Neural cell (in vitro differentiated cells): ENCODE results near the gene CABP1.

Experiments used
- CTCF ChIP-seq: fragments of 450-650 bp; IDR thresholded peaks from 2 replicates; pipeline ENCODE4 v1.5.1; 2014; ENCODE audit warnings: antibody characterized with exemption, mild to moderate bottlenecking, moderate library complexity; ENCODE audit not compliant: poor library complexity, severe bottlenecking
- EZH2 ChIP-seq: fragments of 200-600, 300-800 bp; shearing (Covaris generic), sonication (generic); IDR thresholded peaks from 2 replicates; pipeline ENCODE4 v1.6.1; 2014; ENCODE audit warnings: antibody characterized with exemption, low read length, borderline replicate concordance, mild to moderate bottlenecking; ENCODE audit not compliant: insufficient read depth, poor library complexity, severe bottlenecking
- REST ChIP-seq: IDR thresholded peaks from 2 replicates; pipeline ENCODE4 v1.6.1; 2012; ENCODE audit warnings: borderline replicate concordance

- TF ChIP-seq EZH2 (no peak), REST (no peak), CTCF (no peak)
These were observed 29.9 kb upstream of the CABP1 start for GRCh38 chr12:120610560-120610959.
